Measurements from ENCODE around the gene GRIP1. TPM values are rescaled to one million over a fixed set of nuclear protein-coding genes. Genes with fewer than 3 reads are reported as not detected.
"Not testable (repeated sequence)": the region's sequence is repeated elsewhere in the genome, so short reads cannot be mapped to it uniquely, and the experiment has no call there.

Gene GRIP1
- total RNA-seq, 1 donor from 2014 or later: 7.7 TPM

- DNase-seq (no peak), ATAC-seq (no peak)
- intact Hi-C loops (cut with micrococcal nuclease): no loop called here
These were observed 128.2 kb downstream of the GRIP1 start for GRCh38 chr12:66550626-66551025.

- no peak for DNase-seq
- ATAC-seq: no peak
- intact Hi-C loops (cut with micrococcal nuclease): no loop called here
These were observed 129.9 kb downstream of the GRIP1 start for GRCh38 chr12:66549050-66549389.

- DNase-seq (no peak), ATAC-seq (no peak)
- intact Hi-C loops (cut with micrococcal nuclease): no loop called here
These were observed 130.4 kb downstream of the GRIP1 start for GRCh38 chr12:66548338-66549049.

DNA sequence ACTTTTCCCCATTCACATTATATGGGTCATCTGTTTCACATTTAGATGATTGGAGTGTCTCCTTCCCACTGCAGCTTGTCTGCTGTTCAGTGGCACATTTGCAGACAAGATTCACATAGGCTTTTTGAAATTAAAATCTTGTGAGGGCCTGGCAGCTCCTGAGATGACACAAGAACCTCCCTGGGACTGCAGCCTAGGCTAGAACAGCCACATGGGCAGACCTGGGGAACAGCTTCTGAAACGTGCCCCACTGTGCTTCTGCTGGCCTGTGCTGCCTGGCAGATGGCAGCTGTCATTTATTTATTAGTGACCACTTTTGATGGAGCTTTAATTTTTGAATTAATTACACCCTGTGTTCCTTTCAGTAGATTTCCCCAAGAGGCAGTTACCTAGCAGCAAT lies 137.4 kb downstream of the GRIP1 start:
- intact Hi-C loops (cut with micrococcal nuclease): no loop called here

GRCh38 chr12:66539431-66539830 lies 139.4 kb downstream of the GRIP1 start:
- intact Hi-C loops (cut with micrococcal nuclease): no loop called here
- DNase-seq (no peak), ATAC-seq (no peak)

More for the DNA sequence above, 137.4 kb downstream of the GRIP1 start:
- DNase-seq: no peak
- ATAC-seq: no peak

- ATAC-seq: no peak
- intact Hi-C loops (cut with micrococcal nuclease): no loop called here
- DNase-seq: no peak
These were observed 139.9 kb downstream of the GRIP1 start for GRCh38 chr12:66538970-66539369.

- DNase-seq: no peak
- intact Hi-C loops (cut with micrococcal nuclease): no loop called here
- ATAC-seq: no peak
These were observed 141.0 kb downstream of the GRIP1 start for GRCh38 chr12:66537876-66538275.

DNA sequence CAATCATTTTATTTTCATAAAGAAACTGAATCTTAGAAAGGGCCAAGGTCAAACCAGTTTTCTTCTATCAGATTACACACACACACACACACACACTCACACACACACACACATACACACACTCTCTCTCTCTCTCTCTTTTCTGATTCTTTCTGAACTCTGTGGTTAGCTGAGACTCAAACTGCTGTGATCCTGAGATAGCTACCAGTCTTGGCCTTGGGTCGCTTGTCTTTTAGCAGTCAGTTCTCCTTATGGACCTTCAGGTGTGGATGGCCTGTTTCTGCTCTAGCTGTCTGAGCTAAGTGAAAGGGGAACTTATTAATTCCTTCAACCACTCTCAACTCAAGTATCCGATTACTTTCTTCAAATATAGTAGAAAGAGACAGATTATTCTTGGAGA lies 145.1 kb downstream of the GRIP1 start:
- DNase-seq (no peak), ATAC-seq (no peak)
- intact Hi-C loops (cut with micrococcal nuclease): no loop called here

DNA sequence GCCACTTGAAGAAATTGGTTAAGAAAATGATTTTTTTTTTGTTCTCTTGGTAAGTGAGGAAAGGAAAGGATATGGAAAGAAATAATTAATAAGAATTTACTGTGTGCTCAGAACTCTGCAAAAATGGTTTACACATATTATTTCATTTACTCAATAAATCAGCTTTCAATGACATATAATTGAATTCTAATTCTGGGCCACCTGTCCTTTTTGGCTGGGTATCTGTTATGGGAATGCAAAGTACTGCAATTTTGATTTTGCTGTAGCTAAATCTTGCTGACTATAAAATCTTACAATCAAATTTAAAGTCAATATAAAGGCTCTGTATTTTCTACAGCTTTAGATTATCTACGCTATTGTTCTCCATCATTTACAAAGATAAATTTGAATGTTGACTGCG lies 147.1 kb downstream of the GRIP1 start:
- DNase-seq: no peak
- intact Hi-C loops (cut with micrococcal nuclease): no loop called here

DNA sequence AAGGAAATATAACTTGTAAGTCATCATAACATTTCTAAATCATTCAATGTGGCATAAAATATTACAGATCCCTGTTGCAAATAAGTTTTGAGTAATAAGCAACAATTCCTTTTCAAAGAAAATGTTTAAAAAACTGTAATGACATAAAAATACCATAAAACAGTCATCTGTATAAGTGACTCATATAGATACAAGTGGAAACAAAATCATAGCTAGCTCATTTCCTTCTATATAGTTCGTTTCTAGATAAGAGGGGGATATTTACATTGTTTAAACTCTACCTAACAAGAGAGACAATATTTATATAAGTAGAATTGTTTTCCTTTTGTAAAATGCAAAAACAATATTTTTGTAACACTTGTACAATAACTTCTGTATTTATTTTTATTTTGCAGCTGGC lies 148.9 kb downstream of the GRIP1 start:
- intact Hi-C loops (cut with micrococcal nuclease): no loop called here
- DNase-seq: no peak
- no peak for ATAC-seq

More for the DNA sequence above, 147.1 kb downstream of the GRIP1 start:
- ATAC-seq: no peak

- intact Hi-C loops (cut with micrococcal nuclease): no loop called here
- ATAC-seq (no peak), DNase-seq (no peak)
These were observed 162.3 kb downstream of the GRIP1 start for GRCh38 chr12:66516561-66516960.

- DNase-seq (no peak), ATAC-seq (no peak)
- intact Hi-C loops (cut with micrococcal nuclease): no loop called here
These were observed 162.7 kb downstream of the GRIP1 start for GRCh38 chr12:66516133-66516532.

DNA sequence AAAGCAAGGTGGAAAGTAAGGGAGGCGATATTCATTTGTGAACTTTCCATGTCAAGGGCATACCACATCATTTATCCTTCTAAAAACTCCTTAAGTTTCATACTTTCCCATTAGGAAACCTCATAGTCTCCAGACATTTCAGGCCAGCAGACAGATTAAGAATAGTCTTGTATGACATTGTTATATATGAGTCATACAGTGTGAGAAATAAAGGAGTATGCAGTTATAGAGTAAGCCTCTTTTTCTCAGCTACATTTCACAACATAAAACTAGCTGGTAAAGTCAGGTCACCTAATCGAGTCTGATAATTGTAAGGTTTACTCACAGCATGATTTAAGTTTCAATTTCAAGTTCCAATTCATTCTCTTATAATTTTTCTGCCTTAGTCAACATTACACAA lies 164.3 kb downstream of the GRIP1 start:
- no peak for ATAC-seq
- DNase-seq: no peak
- intact Hi-C loops (cut with micrococcal nuclease): no loop called here

GRCh38 chr12:66508025-66508424 lies 170.9 kb downstream of the GRIP1 start:
- ATAC-seq: no peak
- intact Hi-C loops (cut with micrococcal nuclease): no loop called here

GRCh38 chr12:66503746-66504145 lies 175.1 kb downstream of the GRIP1 start:
- DNase-seq: no peak
- intact Hi-C loops (cut with micrococcal nuclease): no loop called here
- ATAC-seq: no peak

More at GRCh38 chr12:66508025-66508424, 170.9 kb downstream of the GRIP1 start:
- no peak for DNase-seq

DNA sequence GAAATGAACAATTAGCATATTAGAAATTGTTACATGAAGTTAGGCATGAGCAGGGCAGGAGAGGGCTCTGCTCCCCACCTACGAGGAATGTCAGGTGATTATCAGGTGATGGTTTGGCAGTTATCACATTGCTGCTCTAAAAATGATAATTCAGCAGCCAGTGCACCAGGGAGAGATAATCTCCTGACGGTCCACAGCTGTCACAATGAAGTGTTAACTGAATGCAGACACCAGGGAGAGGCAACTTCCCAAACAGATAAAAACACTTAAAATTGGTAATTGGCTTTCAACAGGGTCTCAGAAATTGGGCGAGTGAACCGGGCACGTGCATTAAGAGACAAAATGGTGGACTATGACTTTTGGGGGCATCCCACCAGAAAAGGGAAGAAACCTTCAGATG lies 176.0 kb downstream of the GRIP1 start:
- intact Hi-C loops (cut with micrococcal nuclease): no loop called here
- ATAC-seq (no peak), DNase-seq (no peak)

GRCh38 chr12:66500841-66501240 lies 178.0 kb downstream of the GRIP1 start:
- ATAC-seq (no peak), DNase-seq (no peak)
- intact Hi-C loops (cut with micrococcal nuclease): no loop called here

DNA sequence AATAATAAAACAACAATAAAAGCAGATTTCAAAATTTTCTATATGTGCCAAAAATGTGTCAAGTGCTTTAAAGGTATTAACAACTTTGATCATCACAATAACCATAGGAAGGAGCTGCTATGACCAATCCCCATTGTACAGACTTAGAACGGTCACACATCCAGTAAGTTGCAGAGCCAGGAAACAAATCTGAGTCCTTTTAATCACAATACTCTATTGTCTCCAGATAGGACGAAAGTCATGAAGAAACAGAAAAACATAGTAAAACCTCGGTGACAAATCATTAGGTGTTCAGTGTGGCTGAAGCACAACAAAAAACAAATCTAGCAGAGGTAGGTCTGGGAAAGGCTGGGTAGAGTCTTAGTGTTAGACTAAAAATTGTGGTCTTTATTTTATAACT lies 178.8 kb downstream of the GRIP1 start:
- no peak for ATAC-seq

DNA sequence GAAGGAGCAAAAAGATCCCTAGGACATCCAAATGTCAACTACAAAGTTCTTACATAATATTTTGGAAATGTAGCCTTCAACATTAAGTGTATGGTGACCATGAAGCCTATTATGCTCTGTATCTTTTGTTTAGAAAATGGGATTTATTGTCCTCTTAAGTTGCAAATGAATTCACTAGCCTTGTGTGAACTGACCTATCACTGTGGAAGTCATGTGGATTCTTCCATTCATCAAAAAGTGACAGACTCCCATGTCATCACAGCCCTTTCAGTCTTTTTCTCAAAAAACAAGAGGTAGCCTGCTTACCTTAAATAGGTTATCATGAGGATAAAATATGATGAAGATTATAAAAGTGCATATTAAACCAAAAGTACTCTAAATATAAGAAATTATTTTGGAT lies 179.9 kb downstream of the GRIP1 start:
- intact Hi-C loops (cut with micrococcal nuclease): no loop called here
- DNase-seq: no peak
- no peak for ATAC-seq

More for the DNA sequence above, 178.8 kb downstream of the GRIP1 start:
- no peak for DNase-seq
- intact Hi-C loops (cut with micrococcal nuclease): no loop called here

GRCh38 chr12:66498059-66498458 lies 180.8 kb downstream of the GRIP1 start:
- ATAC-seq; intact Hi-C loops (cut with micrococcal nuclease); DNase-seq: not testable (repeated sequence)

GRCh38 chr12:66497008-66497897 lies 181.6 kb downstream of the GRIP1 start:
- intact Hi-C loops (cut with micrococcal nuclease): no loop called here
- DNase-seq: no peak
- no peak for ATAC-seq

All from left ventricle myocardium superior (tissue), 1 donor.